Measurements from ENCODE around the gene PRRG4. TPM values are rescaled to one million over a fixed set of nuclear protein-coding genes. Genes with fewer than 3 reads are reported as not detected.
"Not testable (repeated sequence)": the region's sequence is repeated elsewhere in the genome, so short reads cannot be mapped to it uniquely, and the experiment has no call there.

Gene PRRG4
- 0.33 TPM for polyA plus RNA-seq (2013, experiment 1 of 2)
- 0.30 TPM for polyA plus RNA-seq (2013, experiment 2 of 2)

GRCh38 chr11:32829680-32830412, at the start of gene PRRG4:
Gene PRRG4 (plus strand): TSS chr11:32829927. CDS start chr11:32830530, 603 bp downstream.
- no peaks in the 10 kb centered on the region for H3K9me3 ChIP-seq (ENCODE audit: control insufficient read depth, low read length)
- H3K27ac ChIP-seq (ENCODE audit: low read depth, low read length, severe bottlenecking) = no peak within 1 kb of the TSS
- no peaks in the 10 kb centered on the region for H3K4me1 ChIP-seq (ENCODE audit: control insufficient read depth, insufficient read depth, low read length, poor library complexity, severe bottlenecking)
- H3K36me3 ChIP-seq (ENCODE audit: control insufficient read depth, insufficient read depth, low read length) = no peaks in the 10 kb centered on the region
- 4 to 6% methylated on average over 48 to 73 of the region's 85 CpGs for WGBS, 2 experiments (ENCODE audit: insufficient coverage in 2 of 2)
- H3K4me3 ChIP-seq (ENCODE audit: extremely low read depth, insufficient read depth, low read length, poor library complexity, severe bottlenecking) = peak within 1 kb of the TSS; percentile 45

GRCh38 chr11:32780839-32781238, 48.9 kb upstream of the PRRG4 start:
- WGBS, 2 experiments (ENCODE audit: insufficient coverage in 2 of 2) = 100% methylated on average over 2 of the region's 2 CpGs; no CpG with 5 or more reads in 1 of the 2 experiments
- H3K36me3 ChIP-seq (ENCODE audit: control insufficient read depth, insufficient read depth, low read length); H3K4me1 ChIP-seq (ENCODE audit: control insufficient read depth, insufficient read depth, low read length, poor library complexity, severe bottlenecking); H3K9me3 ChIP-seq (ENCODE audit: control insufficient read depth, low read length); H3K4me3 ChIP-seq (ENCODE audit: extremely low read depth, insufficient read depth, low read length, poor library complexity, severe bottlenecking); H3K27ac ChIP-seq (ENCODE audit: low read depth, low read length, severe bottlenecking): not testable (repeated sequence)

GRCh38 chr11:32781721-32782120, 48.0 kb upstream of the PRRG4 start:
- H3K4me1 ChIP-seq (ENCODE audit: control insufficient read depth, insufficient read depth, low read length, poor library complexity, severe bottlenecking) = no peaks in the 10 kb centered on the region
- no peaks in the 10 kb centered on the region for H3K36me3 ChIP-seq (ENCODE audit: control insufficient read depth, insufficient read depth, low read length)
- no peaks in the 10 kb centered on the region for H3K9me3 ChIP-seq (ENCODE audit: control insufficient read depth, low read length)
- 81 to 94% methylated on average over 4 to 5 of the region's 5 CpGs for WGBS, 2 experiments (ENCODE audit: insufficient coverage in 2 of 2)
- no peak overlapping the region for H3K27ac ChIP-seq (ENCODE audit: low read depth, low read length, severe bottlenecking)
- H3K4me3 ChIP-seq (ENCODE audit: extremely low read depth, insufficient read depth, low read length, poor library complexity, severe bottlenecking) = no peak overlapping the region

GRCh38 chr11:32785262-32785661, 44.5 kb upstream of the PRRG4 start:
- H3K9me3 ChIP-seq (ENCODE audit: control insufficient read depth, low read length) = no peaks in the 10 kb centered on the region
- no peak overlapping the region for H3K27ac ChIP-seq (ENCODE audit: low read depth, low read length, severe bottlenecking)
- no peak overlapping the region for H3K4me3 ChIP-seq (ENCODE audit: extremely low read depth, insufficient read depth, low read length, poor library complexity, severe bottlenecking)
- no peaks in the 10 kb centered on the region for H3K36me3 ChIP-seq (ENCODE audit: control insufficient read depth, insufficient read depth, low read length)
- WGBS, 2 experiments (ENCODE audit: insufficient coverage in 2 of 2) = 97% methylated on average over 3 of the region's 3 CpGs
- no peaks in the 10 kb centered on the region for H3K4me1 ChIP-seq (ENCODE audit: control insufficient read depth, insufficient read depth, low read length, poor library complexity, severe bottlenecking)

GRCh38 chr11:32786811-32787210, 42.9 kb upstream of the PRRG4 start:
- Histone ChIP-seq H3K27ac (ENCODE audit: low read depth, low read length, severe bottlenecking) (no peak overlapping the region), H3K4me3 (ENCODE audit: extremely low read depth, insufficient read depth, low read length, poor library complexity, severe bottlenecking) (no peak overlapping the region), H3K36me3 (ENCODE audit: control insufficient read depth, insufficient read depth, low read length) (no peaks in the 10 kb centered on the region)

GRCh38 chr11:32790916-32791315, 38.8 kb upstream of the PRRG4 start:
- H3K4me3 ChIP-seq (ENCODE audit: extremely low read depth, insufficient read depth, low read length, poor library complexity, severe bottlenecking) = no peak overlapping the region
- WGBS, 2 experiments (ENCODE audit: insufficient coverage in 2 of 2) = 83% methylated on average over 1 of the region's 1 CpG; no CpG with 5 or more reads in 1 of the 2 experiments
- no peaks in the 10 kb centered on the region for H3K36me3 ChIP-seq (ENCODE audit: control insufficient read depth, insufficient read depth, low read length)
- no peaks in the 10 kb centered on the region for H3K9me3 ChIP-seq (ENCODE audit: control insufficient read depth, low read length)
- no peak overlapping the region for H3K27ac ChIP-seq (ENCODE audit: low read depth, low read length, severe bottlenecking)
- no peaks in the 10 kb centered on the region for H3K4me1 ChIP-seq (ENCODE audit: control insufficient read depth, insufficient read depth, low read length, poor library complexity, severe bottlenecking)

More at GRCh38 chr11:32786811-32787210, 42.9 kb upstream of the PRRG4 start:
- H3K9me3 ChIP-seq (ENCODE audit: control insufficient read depth, low read length) = no peaks in the 10 kb centered on the region
- H3K4me1 ChIP-seq (ENCODE audit: control insufficient read depth, insufficient read depth, low read length, poor library complexity, severe bottlenecking) = no peaks in the 10 kb centered on the region

- no peaks in the 10 kb centered on the region for H3K36me3 ChIP-seq (ENCODE audit: control insufficient read depth, insufficient read depth, low read length)
Measured at GRCh38 chr11:32792111-32792947, 37.4 kb upstream of the PRRG4 start.

GRCh38 chr11:32792948-32793475, 36.7 kb upstream of the PRRG4 start:
- Histone ChIP-seq H3K4me1 (ENCODE audit: control insufficient read depth, insufficient read depth, low read length, poor library complexity, severe bottlenecking) (no peaks in the 10 kb centered on the region), H3K4me3 (ENCODE audit: extremely low read depth, insufficient read depth, low read length, poor library complexity, severe bottlenecking) (no peak overlapping the region), H3K36me3 (ENCODE audit: control insufficient read depth, insufficient read depth, low read length) (no peaks in the 10 kb centered on the region), H3K9me3 (ENCODE audit: control insufficient read depth, low read length) (no peaks in the 10 kb centered on the region), H3K27ac (ENCODE audit: low read depth, low read length, severe bottlenecking) (no peak overlapping the region)
- WGBS, 2 experiments (ENCODE audit: insufficient coverage in 2 of 2) = 18 to 29% methylated on average over 11 of the region's 13 CpGs

More at GRCh38 chr11:32792111-32792947, 37.4 kb upstream of the PRRG4 start:
- no peak overlapping the region for H3K4me3 ChIP-seq (ENCODE audit: extremely low read depth, insufficient read depth, low read length, poor library complexity, severe bottlenecking)
- 79 to 89% methylated on average over 2 to 3 of the region's 6 CpGs for WGBS, 2 experiments (ENCODE audit: insufficient coverage in 2 of 2)
- no peaks in the 10 kb centered on the region for H3K4me1 ChIP-seq (ENCODE audit: control insufficient read depth, insufficient read depth, low read length, poor library complexity, severe bottlenecking)
- H3K27ac ChIP-seq (ENCODE audit: low read depth, low read length, severe bottlenecking) = no peak overlapping the region
- H3K9me3 ChIP-seq (ENCODE audit: control insufficient read depth, low read length) = no peaks in the 10 kb centered on the region

GRCh38 chr11:32794439-32794838, 35.3 kb upstream of the PRRG4 start, which contains the start of gene CCDC73:
Gene CCDC73 (minus strand): TSS chr11:32794662. CDS start chr11:32760243, 34,419 bp downstream.
- no peaks in the 10 kb centered on the region for H3K36me3 ChIP-seq (ENCODE audit: control insufficient read depth, insufficient read depth, low read length)
- H3K9me3 ChIP-seq (ENCODE audit: control insufficient read depth, low read length) = no peaks in the 10 kb centered on the region
- H3K4me1 ChIP-seq (ENCODE audit: control insufficient read depth, insufficient read depth, low read length, poor library complexity, severe bottlenecking) = no peaks in the 10 kb centered on the region
- H3K27ac ChIP-seq (ENCODE audit: low read depth, low read length, severe bottlenecking) = no peak within 1 kb of the TSS
- no peak within 1 kb of the TSS for H3K4me3 ChIP-seq (ENCODE audit: extremely low read depth, insufficient read depth, low read length, poor library complexity, severe bottlenecking)
- 95 to 96% methylated on average over 8 to 9 of the region's 12 CpGs for WGBS, 2 experiments (ENCODE audit: insufficient coverage in 2 of 2)

GRCh38 chr11:32796425-32796824, 33.3 kb upstream of the PRRG4 start:
- Histone ChIP-seq H3K4me3 (ENCODE audit: extremely low read depth, insufficient read depth, low read length, poor library complexity, severe bottlenecking) (no peak overlapping the region), H3K27ac (ENCODE audit: low read depth, low read length, severe bottlenecking) (no peak overlapping the region), H3K9me3 (ENCODE audit: control insufficient read depth, low read length) (no peaks in the 10 kb centered on the region), H3K36me3 (ENCODE audit: control insufficient read depth, insufficient read depth, low read length) (no peaks in the 10 kb centered on the region), H3K4me1 (ENCODE audit: control insufficient read depth, insufficient read depth, low read length, poor library complexity, severe bottlenecking) (no peaks in the 10 kb centered on the region)
- WGBS, 2 experiments (ENCODE audit: insufficient coverage in 2 of 2) = 92 to 94% methylated on average over 2 of the region's 3 CpGs
